ENCODE results near the gene CACNA1D.

GRCh38 chr3:53809267-53809666, 314.9 kb downstream of the CACNA1D start:
- TF ChIP-seq POLR2A (IDR thresholded peaks at IDR 0.05; ENCODE audit: low read depth, low read length) (no peak), TAF1 (IDR thresholded peaks at IDR 0.05; ENCODE audit: borderline replicate concordance, low read depth, low read length) (no peak), POLR2AphosphoS5 (IDR thresholded peaks at IDR 0.05; ENCODE audit: low read depth, low read length) (no peak)

Measured in GM12892 (cell line).